ENCODE measurements around the gene CASZ1. TPM values are rescaled to one million over a fixed set of nuclear protein-coding genes. Genes with fewer than 3 reads are reported as not detected.
A peak's percentile ranks its signal among the peaks of the same experiment; 100 is the strongest.

Gene CASZ1
- total RNA-seq: 10 to 100 TPM; 13.5 to 17.8 TPM

GRCh38 chr1:10796029-10796944 lies at the start of gene CASZ1:
TSS of gene CASZ1 (minus strand) at chr1:10796646. CDS start at chr1:10693889, 102,757 bp downstream.
- Mint-ChIP-seq H3K36me3 (no peaks in the 10 kb centered on the region), H3K27me3 (peaks cover 38 to 48% of the 10 kb centered on the region in 2 donors), H3K4me1 (ENCODE audit: low read depth in 2 of 2) (peaks cover 3 to 6% of the 10 kb centered on the region in 2 donors), H3K4me3 (no peak within 1 kb of the TSS), H3K27ac (no peak within 1 kb of the TSS), H3K9me3 (no peaks in the 10 kb centered on the region)
- DNase-seq (ENCODE audit: low spot score) (peak; percentile 39), ATAC-seq (no peak)

DNA sequence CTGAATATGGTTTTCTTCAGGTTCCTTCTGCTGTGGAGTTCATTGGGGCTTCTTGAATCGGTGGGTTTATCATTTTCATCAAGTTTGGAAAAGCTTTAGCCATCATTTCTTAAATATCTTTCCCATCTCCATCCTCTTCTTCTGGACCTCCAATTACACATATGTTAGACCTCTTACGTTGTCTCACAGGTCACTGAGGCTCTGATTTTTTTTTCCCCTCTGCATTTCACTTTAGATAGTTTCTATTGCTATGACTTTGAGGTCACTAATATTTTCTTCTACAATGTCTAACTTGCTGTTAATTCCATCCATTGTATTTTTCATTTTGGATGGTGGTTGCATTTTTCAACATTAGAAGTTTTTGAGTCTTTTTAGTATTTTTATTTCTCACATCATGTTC lies 47.3 kb upstream of the CASZ1 start:
- Mint-ChIP-seq H3K36me3 (no peaks in the 10 kb centered on the region), H3K4me1 (ENCODE audit: low read depth in 2 of 2) (no peaks in the 10 kb centered on the region), H3K9me3 (no peaks in the 10 kb centered on the region), H3K4me3 (no peak overlapping the region), H3K27ac (no peak overlapping the region), H3K27me3 (peaks cover 13 to 25% of the 10 kb centered on the region in 2 donors)
- ATAC-seq (no peak), DNase-seq (ENCODE audit: low spot score) (no peak)

DNA sequence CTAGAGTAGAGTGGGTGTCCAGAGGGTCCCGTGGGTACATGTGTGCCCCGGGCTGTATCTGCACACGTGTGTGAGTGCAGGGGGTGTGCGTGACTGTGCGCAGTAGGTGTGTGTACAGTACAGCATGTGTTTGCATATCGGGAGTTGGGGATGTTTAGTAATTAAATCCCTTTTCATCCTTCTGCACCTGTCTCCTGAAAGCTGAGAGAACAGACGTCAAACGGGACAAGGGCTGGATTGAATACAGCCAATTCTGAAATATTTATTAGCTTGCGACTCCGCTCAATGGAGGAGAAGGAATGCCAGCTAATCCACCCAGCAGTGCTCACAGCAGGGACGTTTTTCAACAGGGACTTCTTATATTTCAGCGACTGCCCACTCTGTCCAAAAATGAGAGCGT lies 44.7 kb upstream of the CASZ1 start:
- H3K4me1 Mint-ChIP-seq (ENCODE audit: low read depth in 2 of 2): no peaks in the 10 kb centered on the region
- H3K9me3 Mint-ChIP-seq: no peaks in the 10 kb centered on the region
- no peaks in the 10 kb centered on the region for H3K36me3 Mint-ChIP-seq
- no peak overlapping the region for H3K27ac Mint-ChIP-seq
- peaks cover 22 to 27% of the 10 kb centered on the region in 2 donors for H3K27me3 Mint-ChIP-seq
- no peak for DNase-seq (ENCODE audit: low spot score)
- no peak for ATAC-seq
- no peak overlapping the region for H3K4me3 Mint-ChIP-seq

DNA sequence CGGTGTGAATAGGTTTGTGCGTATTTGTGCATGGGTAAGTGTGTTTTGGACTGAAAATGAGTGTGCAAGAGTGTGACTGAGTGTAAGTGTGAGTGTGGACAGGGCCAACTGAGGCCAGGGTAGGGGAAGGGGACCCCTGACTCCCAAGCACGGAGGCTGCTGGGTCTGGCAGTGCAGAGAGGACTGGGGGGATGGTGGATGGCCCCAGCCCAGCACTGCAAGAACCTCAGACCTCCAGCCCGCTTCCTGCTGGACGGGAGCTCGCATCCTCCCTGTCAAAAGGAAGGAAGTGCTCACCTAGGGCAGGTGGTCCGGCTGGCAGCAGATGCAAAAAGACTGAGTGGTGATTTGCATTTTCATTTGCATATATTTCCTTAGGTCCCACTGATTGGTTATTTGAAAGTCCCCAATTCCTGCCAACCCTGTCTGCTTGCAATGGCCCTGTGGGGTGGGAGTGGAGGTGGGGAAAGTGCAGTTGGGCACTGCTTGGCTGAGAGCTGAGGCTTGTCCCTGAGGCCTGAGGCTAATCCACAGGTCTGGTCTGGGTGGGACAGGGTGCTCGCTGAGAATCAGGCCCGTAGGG lies 42.8 kb upstream of the CASZ1 start:
- no peak overlapping the region for H3K27ac Mint-ChIP-seq
- H3K9me3 Mint-ChIP-seq: no peaks in the 10 kb centered on the region
- H3K4me3 Mint-ChIP-seq: no peak overlapping the region
- peaks cover 18 to 24% of the 10 kb centered on the region in 2 donors for H3K27me3 Mint-ChIP-seq
- no peaks in the 10 kb centered on the region for H3K36me3 Mint-ChIP-seq
- ATAC-seq (no peak), DNase-seq (ENCODE audit: low spot score) (no peak)
- no peaks in the 10 kb centered on the region for H3K4me1 Mint-ChIP-seq (ENCODE audit: low read depth in 2 of 2)

GRCh38 chr1:10838541-10838940 lies 42.1 kb upstream of the CASZ1 start:
- Mint-ChIP-seq H3K4me1 (ENCODE audit: low read depth in 2 of 2) (no peaks in the 10 kb centered on the region), H3K4me3 (no peak overlapping the region), H3K36me3 (no peaks in the 10 kb centered on the region), H3K9me3 (no peaks in the 10 kb centered on the region), H3K27ac (no peak overlapping the region), H3K27me3 (peaks cover 16 to 32% of the 10 kb centered on the region in 2 donors)
- ATAC-seq (no peak), DNase-seq (ENCODE audit: low spot score) (no peak)

DNA sequence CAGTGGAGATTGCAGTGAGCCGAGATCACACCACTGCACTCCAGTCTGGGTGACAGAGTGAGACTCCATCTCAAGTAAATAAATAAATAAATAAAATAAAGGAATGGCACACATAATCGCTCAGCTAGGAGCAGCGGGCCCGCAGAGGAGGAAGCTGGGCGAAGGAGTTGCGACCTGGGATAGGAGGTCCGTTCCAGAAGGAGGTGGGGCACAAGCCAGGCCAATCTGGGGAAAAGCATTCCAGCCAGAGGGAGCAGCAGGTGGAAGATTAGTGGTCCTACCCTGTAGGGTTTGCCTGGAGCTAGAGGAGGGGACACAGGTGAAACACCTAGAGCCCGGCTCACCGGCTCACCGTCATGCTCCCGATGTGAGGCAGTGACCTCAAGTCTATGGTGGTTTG lies 40.3 kb upstream of the CASZ1 start:
- DNase-seq (ENCODE audit: low spot score): no peak
- ATAC-seq: no peak
- H3K27ac Mint-ChIP-seq: no peak overlapping the region
- peaks cover 14 to 25% of the 10 kb centered on the region in 2 donors for H3K27me3 Mint-ChIP-seq
- H3K4me3 Mint-ChIP-seq: no peak overlapping the region
- no peaks in the 10 kb centered on the region for H3K4me1 Mint-ChIP-seq (ENCODE audit: low read depth in 2 of 2)
- H3K9me3 Mint-ChIP-seq: no peaks in the 10 kb centered on the region
- H3K36me3 Mint-ChIP-seq: no peaks in the 10 kb centered on the region

- Mint-ChIP-seq H3K27me3 (peaks cover 13 to 25% of the 10 kb centered on the region in 2 donors), H3K27ac (no peak overlapping the region), H3K9me3 (no peaks in the 10 kb centered on the region), H3K36me3 (no peaks in the 10 kb centered on the region), H3K4me1 (ENCODE audit: low read depth in 2 of 2) (no peaks in the 10 kb centered on the region), H3K4me3 (no peak overlapping the region)
- DNase-seq (ENCODE audit: low spot score) (no peak), ATAC-seq (no peak)
These were observed 39.5 kb upstream of the CASZ1 start for GRCh38 chr1:10835822-10836421.

GRCh38 chr1:10835421-10835820 lies 39.0 kb upstream of the CASZ1 start:
- no peak for DNase-seq (ENCODE audit: low spot score)
- peaks cover 0 to 3% of the 10 kb centered on the region in 2 donors for H3K4me1 Mint-ChIP-seq (ENCODE audit: low read depth in 2 of 2)
- no peak overlapping the region for H3K27ac Mint-ChIP-seq
- H3K9me3 Mint-ChIP-seq: no peaks in the 10 kb centered on the region
- ATAC-seq: no peak
- no peak overlapping the region for H3K4me3 Mint-ChIP-seq
- H3K36me3 Mint-ChIP-seq: no peaks in the 10 kb centered on the region
- H3K27me3 Mint-ChIP-seq: peaks cover 12 to 25% of the 10 kb centered on the region in 2 donors

GRCh38 chr1:10834770-10835412 lies 38.4 kb upstream of the CASZ1 start:
- ATAC-seq: no peak

DNA sequence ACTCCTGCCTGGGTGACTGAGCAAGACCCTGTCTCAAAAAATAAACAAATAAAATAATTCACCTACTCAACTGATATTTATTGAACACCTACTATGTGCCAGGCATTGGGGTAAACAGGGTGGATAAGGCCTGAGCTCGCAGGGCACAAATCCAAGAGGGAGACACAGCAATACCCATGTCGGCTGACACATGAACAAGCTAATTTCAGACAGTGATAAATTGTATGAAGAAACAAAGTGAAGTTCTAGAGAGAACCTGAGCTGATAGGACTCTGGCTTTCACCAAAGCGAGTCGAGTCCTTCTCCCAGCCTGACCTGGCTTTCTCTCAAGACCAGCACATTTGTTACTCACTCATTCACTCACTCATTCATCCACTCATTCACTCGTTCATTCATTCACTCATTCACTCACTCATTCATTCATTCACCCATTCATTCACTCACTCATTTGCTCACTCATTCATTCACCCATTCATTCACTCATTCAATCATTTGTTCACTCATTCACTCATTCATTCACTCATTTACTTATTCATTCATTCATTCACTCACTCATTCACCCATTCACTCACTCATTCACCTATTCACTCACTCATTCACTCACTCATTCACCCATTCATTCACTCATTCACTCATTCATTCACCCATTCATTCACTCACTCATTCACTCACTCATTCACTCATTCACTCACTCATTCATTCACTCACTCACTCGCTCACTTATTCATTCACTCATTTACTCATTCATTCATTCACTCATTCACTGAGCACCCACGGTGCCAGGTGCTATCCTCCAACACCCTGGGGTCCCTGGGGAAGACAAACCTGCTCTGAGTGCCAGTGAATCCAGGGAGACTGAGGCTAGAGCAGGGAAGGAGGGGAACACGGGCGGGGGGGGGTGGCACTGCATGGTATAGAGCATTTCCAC lies 37.4 kb upstream of the CASZ1 start:
- H3K4me3 Mint-ChIP-seq: no peak overlapping the region

More at GRCh38 chr1:10834770-10835412, 38.4 kb upstream of the CASZ1 start:
- Mint-ChIP-seq H3K4me1 (ENCODE audit: low read depth in 2 of 2) (peaks cover 0 to 3% of the 10 kb centered on the region in 2 donors), H3K9me3 (no peaks in the 10 kb centered on the region), H3K27me3 (peaks cover 12 to 25% of the 10 kb centered on the region in 2 donors), H3K36me3 (no peaks in the 10 kb centered on the region), H3K4me3 (no peak overlapping the region), H3K27ac (no peak overlapping the region)
- DNase-seq (ENCODE audit: low spot score): no peak

DNA sequence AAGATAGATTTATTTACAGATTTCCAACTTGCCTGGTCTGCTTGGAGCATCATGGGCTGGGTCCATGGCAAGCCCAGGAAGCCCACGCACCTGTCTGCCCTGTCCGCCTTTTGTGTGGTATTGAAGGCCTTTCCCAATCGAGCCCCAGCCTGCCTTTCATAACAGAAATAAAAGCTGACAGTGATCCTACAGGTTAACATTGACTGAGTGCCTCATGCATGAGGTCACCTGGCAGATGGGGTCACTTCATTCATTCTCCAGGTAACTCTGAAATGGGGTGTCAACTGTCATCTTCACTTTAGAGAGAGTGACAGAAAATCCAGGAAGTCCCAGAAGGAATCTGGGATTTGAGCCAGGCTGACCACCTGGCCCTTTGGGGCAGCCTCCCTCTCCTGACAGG lies 36.3 kb upstream of the CASZ1 start:
- H3K27ac Mint-ChIP-seq: no peak overlapping the region
- H3K36me3 Mint-ChIP-seq: no peaks in the 10 kb centered on the region
- no peak for ATAC-seq
- peaks cover 0 to 3% of the 10 kb centered on the region in 2 donors for H3K4me1 Mint-ChIP-seq (ENCODE audit: low read depth in 2 of 2)
- H3K9me3 Mint-ChIP-seq: no peaks in the 10 kb centered on the region
- H3K4me3 Mint-ChIP-seq: no peak overlapping the region
- H3K27me3 Mint-ChIP-seq: peaks cover 10 to 17% of the 10 kb centered on the region in 2 donors
- DNase-seq (ENCODE audit: low spot score): no peak

More for the DNA sequence above, 37.4 kb upstream of the CASZ1 start:
- DNase-seq (ENCODE audit: low spot score) (no peak), ATAC-seq (no peak)
- Mint-ChIP-seq H3K27me3 (peaks cover 10 to 21% of the 10 kb centered on the region in 2 donors), H3K4me1 (ENCODE audit: low read depth in 2 of 2) (peaks cover 0 to 3% of the 10 kb centered on the region in 2 donors), H3K36me3 (no peaks in the 10 kb centered on the region), H3K27ac (no peak overlapping the region), H3K9me3 (no peaks in the 10 kb centered on the region)

- Mint-ChIP-seq H3K4me1 (ENCODE audit: low read depth in 2 of 2) (peaks cover 0 to 3% of the 10 kb centered on the region in 2 donors), H3K4me3 (no peak overlapping the region), H3K27me3 (peaks cover 12 to 19% of the 10 kb centered on the region in 2 donors), H3K27ac (no peak overlapping the region), H3K36me3 (no peaks in the 10 kb centered on the region), H3K9me3 (no peaks in the 10 kb centered on the region)
- ATAC-seq (peak in 1 of 2 donors; percentile 24), DNase-seq (ENCODE audit: low spot score) (no peak)
These were observed 34.7 kb upstream of the CASZ1 start for GRCh38 chr1:10830961-10831668.
